Jurkat, Clone E6-1 (cell line): ENCODE results near the gene CADM2.
"Not testable (repeated sequence)": the region's sequence is repeated elsewhere in the genome, so short reads cannot be mapped to it uniquely, and the experiment has no call there.

Experiments
- DNase-seq: peaks from one replicate; pipeline ENCODE4 v3.0.0-alpha.2; 2011; ENCODE audit warnings: low read depth, low spot score
- H3K4me3 ChIP-seq: 2 replicates; pipeline ENCODE4 v1.5.1; 2011; ENCODE audit warnings: mild to moderate bottlenecking, low read length, control low read depth, moderate library complexity

The CADM2 gene

GRCh38 chr3:85678713-85679112 is 719.9 kb downstream of the CADM2 start:
- H3K4me3 ChIP-seq, result no peak overlapping the region
- DNase-seq, result no peak

GRCh38 chr3:85681906-85682305 is 723.1 kb downstream of the CADM2 start:
- no peak for DNase-seq
- no peak overlapping the region for H3K4me3 ChIP-seq

- DNase-seq, result no peak
- H3K4me3 ChIP-seq, result no peak overlapping the region
Observed at GRCh38 chr3:85691196-85691595, 732.4 kb downstream of the CADM2 start.

GRCh38 chr3:85697156-85697555 is 738.4 kb downstream of the CADM2 start:
- no peak overlapping the region for H3K4me3 ChIP-seq
- DNase-seq, result no peak

GRCh38 chr3:85706130-85706529 is 747.3 kb downstream of the CADM2 start:
- DNase-seq, result no peak

GRCh38 chr3:85708325-85708724 is 749.5 kb downstream of the CADM2 start:
- not testable (repeated sequence) for H3K4me3 ChIP-seq, DNase-seq

More at GRCh38 chr3:85706130-85706529, 747.3 kb downstream of the CADM2 start:
- H3K4me3 ChIP-seq, result no peak overlapping the region

- DNase-seq, result no peak
- H3K4me3 ChIP-seq, result no peak overlapping the region
Observed at GRCh38 chr3:85709346-85709892, 750.6 kb downstream of the CADM2 start.

GRCh38 chr3:85710490-85710889 is 751.7 kb downstream of the CADM2 start:
- no peak overlapping the region for H3K4me3 ChIP-seq
- DNase-seq, result no peak

- DNase-seq, result no peak
- H3K4me3 ChIP-seq, result no peak overlapping the region
Observed at GRCh38 chr3:85721409-85722145, 762.8 kb downstream of the CADM2 start.

- H3K4me3 ChIP-seq, result no peak overlapping the region
Observed at GRCh38 chr3:85725809-85726208, 767.0 kb downstream of the CADM2 start.

GRCh38 chr3:85726241-85726640 is 767.5 kb downstream of the CADM2 start:
- H3K4me3 ChIP-seq, result no peak overlapping the region
- DNase-seq, result no peak

More at GRCh38 chr3:85725809-85726208, 767.0 kb downstream of the CADM2 start:
- no peak for DNase-seq

- no peak for DNase-seq
- H3K4me3 ChIP-seq, result no peak overlapping the region
Observed at GRCh38 chr3:85737846-85738245, 779.1 kb downstream of the CADM2 start.

- H3K4me3 ChIP-seq, result no peak overlapping the region
- no peak for DNase-seq
Observed at GRCh38 chr3:85740561-85740960, 781.8 kb downstream of the CADM2 start.

- no peak for DNase-seq
- H3K4me3 ChIP-seq, result no peak overlapping the region
Observed at GRCh38 chr3:85758442-85758841, 799.7 kb downstream of the CADM2 start.

GRCh38 chr3:85760342-85760741 is 801.6 kb downstream of the CADM2 start:
- DNase-seq, result no peak

GRCh38 chr3:85780806-85781205 is 822.0 kb downstream of the CADM2 start:
- no peak overlapping the region for H3K4me3 ChIP-seq
- no peak for DNase-seq

More at GRCh38 chr3:85760342-85760741, 801.6 kb downstream of the CADM2 start:
- no peak overlapping the region for H3K4me3 ChIP-seq

- DNase-seq, result no peak
- no peak overlapping the region for H3K4me3 ChIP-seq
Observed at GRCh38 chr3:85781806-85782205, 823.0 kb downstream of the CADM2 start.

- H3K4me3 ChIP-seq, result no peak overlapping the region
- DNase-seq, result no peak
Observed at GRCh38 chr3:85783291-85783690, 824.5 kb downstream of the CADM2 start.

- no peak for DNase-seq
- H3K4me3 ChIP-seq, result no peak overlapping the region
Observed at GRCh38 chr3:85785766-85786165, 827.0 kb downstream of the CADM2 start.

- DNase-seq, result no peak
- no peak overlapping the region for H3K4me3 ChIP-seq
Observed at GRCh38 chr3:85790445-85791030, 831.7 kb downstream of the CADM2 start.

- no peak overlapping the region for H3K4me3 ChIP-seq
- DNase-seq, result no peak
Observed at GRCh38 chr3:85796140-85796539, 837.4 kb downstream of the CADM2 start.
